ENCODE data around the gene PHLDA1. TPM values are rescaled to one million over a fixed set of nuclear protein-coding genes. Genes with fewer than 3 reads are reported as not detected.
A peak's percentile ranks its signal among the peaks of the same experiment; 100 is the strongest.

PHLDA1 gene
- total RNA-seq, 1 donor from 2014 or later, result 29.3 TPM

- Mint-ChIP-seq H3K27ac (ENCODE audit: unreplicated experiment) (no peak overlapping the region), H3K36me3 (ENCODE audit: low read depth) (no peaks in the 10 kb centered on the region), H3K9me3 (no peaks in the 10 kb centered on the region), H3K4me3 (no peak overlapping the region), H3K27me3 (ENCODE audit: low read depth) (no peaks in the 10 kb centered on the region), H3K4me1 (peaks cover 44% of the 10 kb centered on the region)
- no peak for DNase-seq (ENCODE audit: low read depth, low spot score)
- no peak for TF ChIP-seq CTCF (conservative IDR thresholded peaks at IDR 0.05)
Measured at GRCh38 chr12:76038176-76038575, 6.6 kb upstream of the PHLDA1 start.

GRCh38 chr12:76037130-76038103 lies 5.8 kb upstream of the PHLDA1 start:
- Mint-ChIP-seq H3K27me3 (ENCODE audit: low read depth) (peaks cover under 1% of the 10 kb centered on the region), H3K9me3 (no peaks in the 10 kb centered on the region), H3K4me1 (peaks cover 49% of the 10 kb centered on the region), H3K27ac (ENCODE audit: unreplicated experiment) (no peak overlapping the region), H3K4me3 (peak overlapping the region; percentile 35), H3K36me3 (ENCODE audit: low read depth) (no peaks in the 10 kb centered on the region)
- peak; percentile 93 for TF ChIP-seq CTCF (conservative IDR thresholded peaks at IDR 0.05)
- DNase-seq (ENCODE audit: low read depth, low spot score), result peak; percentile 20

- H3K9me3 Mint-ChIP-seq, result no peaks in the 10 kb centered on the region
- no peak for DNase-seq (ENCODE audit: low read depth, low spot score)
- no peaks in the 10 kb centered on the region for H3K36me3 Mint-ChIP-seq (ENCODE audit: low read depth)
- peak overlapping the region; percentile 34 for H3K4me3 Mint-ChIP-seq
- TF ChIP-seq CTCF (conservative IDR thresholded peaks at IDR 0.05), result no peak
- peaks cover 41% of the 10 kb centered on the region for H3K4me1 Mint-ChIP-seq
- peaks cover 4% of the 10 kb centered on the region for H3K27me3 Mint-ChIP-seq (ENCODE audit: low read depth)
- no peak overlapping the region for H3K27ac Mint-ChIP-seq (ENCODE audit: unreplicated experiment)
Measured at GRCh38 chr12:76035045-76035444, 3.5 kb upstream of the PHLDA1 start.

GRCh38 chr12:76033081-76034011 lies 1.8 kb upstream of the PHLDA1 start:
- Mint-ChIP-seq H3K27ac (ENCODE audit: unreplicated experiment) (peak overlapping the region; percentile 97), H3K36me3 (ENCODE audit: low read depth) (peaks cover 7% of the 10 kb centered on the region)
- DNase-seq (ENCODE audit: low read depth, low spot score), result no peak

More at GRCh38 chr12:76033081-76034011, 1.8 kb upstream of the PHLDA1 start:
- Mint-ChIP-seq H3K27me3 (ENCODE audit: low read depth) (peaks cover 8% of the 10 kb centered on the region), H3K9me3 (no peaks in the 10 kb centered on the region), H3K4me1 (peaks cover 54% of the 10 kb centered on the region), H3K4me3 (peak overlapping the region; percentile 96)
- no peak for TF ChIP-seq CTCF (conservative IDR thresholded peaks at IDR 0.05)
